Measurements from ENCODE around the gene LCP2. TPM values are rescaled to one million over a fixed set of nuclear protein-coding genes. Genes with fewer than 3 reads are reported as not detected.

Gene LCP2
- total and polyA plus RNA-seq, 12 donors: 2.4 to 53.7 (median 17.7) TPM

DNA sequence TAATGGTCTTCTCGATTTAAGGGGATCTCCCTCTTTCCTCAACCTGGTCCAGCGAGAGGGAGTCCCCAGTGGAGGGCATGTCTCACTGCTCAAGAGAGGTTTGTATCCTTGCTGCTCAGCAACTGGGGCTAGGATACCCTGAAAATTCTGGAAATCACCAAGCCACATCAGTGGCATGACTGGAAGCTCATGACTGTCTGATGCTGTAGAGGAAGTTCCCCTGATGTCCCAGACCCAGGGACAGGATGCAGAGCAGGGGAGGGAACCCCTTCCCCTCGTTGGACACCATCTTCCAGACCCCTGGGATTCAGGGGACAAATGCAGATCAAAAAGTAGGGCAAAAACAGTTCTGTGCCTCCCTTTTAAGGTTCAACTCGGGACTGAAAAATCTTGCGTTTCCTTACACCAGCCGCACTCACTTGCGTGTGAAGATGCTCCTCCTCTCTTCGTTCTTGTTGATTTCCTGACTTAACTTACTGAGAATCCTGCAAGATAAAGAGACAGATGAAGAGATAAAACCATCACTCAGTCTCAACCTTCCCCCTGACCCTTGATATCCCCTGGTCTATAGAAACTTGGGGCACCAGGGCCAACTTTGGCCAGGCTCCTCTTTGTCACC lies 22.1 kb downstream of the LCP2 start:
- H3K4me1 ChIP-seq (replicated peaks in 1 of 2): peaks cover 4 to 21% of the 10 kb centered on the region in 2 donors
- intact Hi-C loops (cut with DNase I): loop anchor here in 1 of 2 donors (10.0 kb wide), 1 partner anchor 139 kb away; no protein-coding TSS in a partner anchor
- H3K36me3 ChIP-seq (replicated peaks in 1 of 2): no peaks in the 10 kb centered on the region
- H3K4me3 ChIP-seq: no peak overlapping the region
- no peaks in the 10 kb centered on the region for H3K9me3 ChIP-seq (replicated peaks in 1 of 3)
- WGBS, 4 donors: 67 to 76% (median 71%) methylated on average over 6 to 8 of the region's 8 CpGs
- no peak for DNase-seq
- no peaks in the 10 kb centered on the region for H3K27me3 ChIP-seq
- no peak overlapping the region for H3K27ac ChIP-seq
- TF ChIP-seq POLR2A (IDR thresholded peaks at IDR 0.05): no peak

DNA sequence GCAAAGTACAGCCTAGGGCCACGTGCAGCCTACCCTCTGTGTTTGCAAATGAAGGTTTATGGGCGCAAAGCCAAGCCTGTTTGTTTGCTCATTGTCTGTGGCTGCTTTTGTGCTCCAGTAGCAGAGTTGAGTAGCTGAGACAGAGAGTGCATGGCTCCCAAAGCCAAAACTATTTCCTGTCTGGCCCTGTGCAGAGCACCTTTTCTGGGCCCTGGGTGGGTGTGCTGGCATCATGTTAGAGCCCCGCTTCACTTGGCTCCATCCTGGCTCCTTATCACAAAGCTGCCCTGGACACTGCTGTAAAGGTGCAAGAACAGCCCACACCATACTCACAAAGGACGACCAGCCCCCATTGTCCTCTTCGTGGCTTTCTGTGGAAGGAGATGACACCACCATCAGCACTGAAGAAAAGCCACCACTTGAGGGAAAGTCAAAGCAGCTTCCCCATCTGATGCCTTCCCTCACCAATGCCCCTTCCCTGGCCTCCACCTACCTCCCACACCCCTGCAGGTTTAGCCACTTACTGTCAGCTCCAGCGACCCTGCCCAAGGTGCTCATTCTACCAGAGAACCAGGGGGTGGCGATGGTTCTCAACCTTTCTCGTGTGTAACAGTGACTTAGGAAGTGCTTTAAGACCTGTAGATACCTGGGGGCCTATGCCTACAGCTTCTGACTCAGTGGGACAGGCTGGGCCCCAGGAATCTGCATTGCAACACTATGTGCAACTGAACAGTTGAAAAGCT lies 23.4 kb downstream of the LCP2 start:
- no peak overlapping the region for H3K27ac ChIP-seq
- H3K9me3 ChIP-seq (replicated peaks in 1 of 3): no peaks in the 10 kb centered on the region
- no peak overlapping the region for H3K4me3 ChIP-seq
- DNase-seq: peak in 1 of 7 donors; percentile 29
- H3K4me1 ChIP-seq (replicated peaks in 1 of 2): peaks cover 1 to 14% of the 10 kb centered on the region in 2 donors
- intact Hi-C loops (cut with DNase I): loop anchor here in 1 of 2 donors (10.0 kb wide), 1 partner anchor 141 kb away; no protein-coding TSS in a partner anchor
- no peaks in the 10 kb centered on the region for H3K36me3 ChIP-seq (replicated peaks in 1 of 2)
- TF ChIP-seq, protein P1, sequence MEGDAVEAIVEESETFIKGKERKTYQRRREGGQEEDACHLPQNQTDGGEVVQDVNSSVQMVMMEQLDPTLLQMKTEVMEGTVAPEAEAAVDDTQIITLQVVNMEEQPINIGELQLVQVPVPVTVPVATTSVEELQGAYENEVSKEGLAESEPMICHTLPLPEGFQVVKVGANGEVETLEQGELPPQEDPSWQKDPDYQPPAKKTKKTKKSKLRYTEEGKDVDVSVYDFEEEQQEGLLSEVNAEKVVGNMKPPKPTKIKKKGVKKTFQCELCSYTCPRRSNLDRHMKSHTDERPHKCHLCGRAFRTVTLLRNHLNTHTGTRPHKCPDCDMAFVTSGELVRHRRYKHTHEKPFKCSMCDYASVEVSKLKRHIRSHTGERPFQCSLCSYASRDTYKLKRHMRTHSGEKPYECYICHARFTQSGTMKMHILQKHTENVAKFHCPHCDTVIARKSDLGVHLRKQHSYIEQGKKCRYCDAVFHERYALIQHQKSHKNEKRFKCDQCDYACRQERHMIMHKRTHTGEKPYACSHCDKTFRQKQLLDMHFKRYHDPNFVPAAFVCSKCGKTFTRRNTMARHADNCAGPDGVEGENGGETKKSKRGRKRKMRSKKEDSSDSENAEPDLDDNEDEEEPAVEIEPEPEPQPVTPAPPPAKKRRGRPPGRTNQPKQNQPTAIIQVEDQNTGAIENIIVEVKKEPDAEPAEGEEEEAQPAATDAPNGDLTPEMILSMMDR (IDR thresholded peaks at IDR 0.05): no peak
- no peak for TF ChIP-seq POLR2A (IDR thresholded peaks at IDR 0.05)
- 62 to 82% (median 72%) methylated on average over 6 to 8 of the region's 8 CpGs for WGBS, 4 donors
- no peaks in the 10 kb centered on the region for H3K27me3 ChIP-seq

GRCh38 chr5:170270293-170271069 lies 27.1 kb downstream of the LCP2 start:
- no peak for DNase-seq
- Histone ChIP-seq H3K36me3 (replicated peaks in 1 of 2) (no peaks in the 10 kb centered on the region), H3K9me3 (replicated peaks in 1 of 3) (no peaks in the 10 kb centered on the region), H3K27me3 (no peaks in the 10 kb centered on the region), H3K27ac (peak overlapping the region in 3 of 5 donors; percentile 26 to 45 (median 39)), H3K4me1 (replicated peaks in 1 of 2) (peaks cover 8 to 31% of the 10 kb centered on the region in 2 donors), H3K4me3 (no peak overlapping the region)
- 74 to 85% (median 81%) methylated on average over 13 to 15 of the region's 15 CpGs for WGBS, 4 donors
- intact Hi-C loops (cut with DNase I): loop anchor here in 1 of 2 donors (10.0 kb wide), 1 partner anchor 144 kb away; no protein-coding TSS in a partner anchor
- TF ChIP-seq, protein P1 (IDR thresholded peaks at IDR 0.05): no peak
- no peak for TF ChIP-seq POLR2A (IDR thresholded peaks at IDR 0.05)

- DNase-seq: peak in 2 of 7 donors; percentile 30 to 44
- no peak for TF ChIP-seq POLR2A (IDR thresholded peaks at IDR 0.05)
- TF ChIP-seq, protein P1 (IDR thresholded peaks at IDR 0.05): no peak
- H3K9me3 ChIP-seq (replicated peaks in 1 of 3): no peaks in the 10 kb centered on the region
- H3K27me3 ChIP-seq: no peaks in the 10 kb centered on the region
- peak overlapping the region in 4 of 5 donors; percentile 39 to 91 (median 57) for H3K27ac ChIP-seq
- no peaks in the 10 kb centered on the region for H3K36me3 ChIP-seq (replicated peaks in 1 of 2)
- H3K4me1 ChIP-seq (replicated peaks in 1 of 2): peaks cover 8 to 31% of the 10 kb centered on the region in 2 donors
- no peak overlapping the region for H3K4me3 ChIP-seq
- 79 to 87% (median 84%) methylated on average over 7 of the region's 7 CpGs for whole genome bisulfite sequencing, 4 donors
- intact Hi-C loops (cut with DNase I): loop anchor here in 1 of 2 donors (2.0 kb wide), 1 partner anchor 151 kb away; no protein-coding TSS in a partner anchor
Observed at GRCh38 chr5:170269579-170269978, 28.0 kb downstream of the LCP2 start.

Measured in adrenal gland (tissue), 12 donors.